GM19328 (cell line): ENCODE data around the gene C9orf78.

Experiments used
- ATAC-seq: cut with Tn5 transposase; IDR thresholded peaks from one replicate; pipeline ENCODE4 v1.9.1; 2021; ENCODE audit warnings: mild to moderate bottlenecking, moderate library complexity; ENCODE audit not compliant: unreplicated experiment

Gene C9orf78

GRCh38 chr9:129835128-129835859 lies at the start of gene C9orf78, which contains the start of gene USP20:
Gene C9orf78 (minus strand): TSS chr9:129835275. CDS start chr9:129835221, 54 bp downstream.
Gene USP20 (plus strand): TSS chr9:129835458. CDS start chr9:129852556, 17,098 bp downstream.
- peak; percentile 92 for ATAC-seq

- peak; percentile 36 for ATAC-seq
These were observed 49.3 kb upstream of the C9orf78 start for GRCh38 chr9:129884220-129885017.

DNA sequence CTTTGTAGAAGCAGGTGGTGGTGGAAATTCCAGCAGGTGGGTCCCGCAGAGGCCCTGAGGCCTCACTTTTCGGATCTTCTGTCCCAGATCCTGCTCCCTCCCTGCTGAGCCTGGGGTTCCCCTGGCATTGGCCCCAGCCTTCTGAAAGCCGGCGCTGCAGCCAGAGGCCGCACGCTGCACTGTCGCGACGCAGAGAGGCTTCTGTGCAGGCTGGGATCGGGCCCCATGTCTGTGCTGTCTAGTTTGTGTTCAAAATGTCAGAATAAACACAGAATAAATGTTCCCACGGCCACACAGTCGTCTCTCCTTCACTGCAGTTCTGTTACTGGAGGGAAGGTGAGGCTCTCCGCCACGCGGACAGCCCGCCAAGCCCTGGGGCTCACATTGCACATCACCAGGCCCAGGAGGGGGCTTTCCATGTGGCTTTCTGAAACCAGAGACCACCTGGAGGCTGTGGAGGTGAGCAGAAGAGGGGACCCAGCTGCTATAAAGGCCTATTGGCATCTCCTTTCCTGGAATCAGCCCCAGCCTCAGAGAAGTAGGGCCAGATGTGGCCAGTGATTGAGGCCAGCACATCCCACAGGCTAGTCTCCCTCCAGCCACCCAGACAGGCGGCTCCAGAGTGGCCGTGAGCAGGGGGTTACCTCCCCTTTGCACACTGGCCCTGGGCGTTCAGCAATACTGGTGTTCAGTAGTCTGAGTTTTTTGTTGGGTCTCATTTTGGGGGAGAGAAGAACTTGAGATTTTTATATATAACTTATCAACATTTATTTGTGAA lies 46.7 kb upstream of the C9orf78 start:
- no peak for ATAC-seq

GRCh38 chr9:129880654-129881546 lies 45.8 kb upstream of the C9orf78 start:
- ATAC-seq, result no peak

DNA sequence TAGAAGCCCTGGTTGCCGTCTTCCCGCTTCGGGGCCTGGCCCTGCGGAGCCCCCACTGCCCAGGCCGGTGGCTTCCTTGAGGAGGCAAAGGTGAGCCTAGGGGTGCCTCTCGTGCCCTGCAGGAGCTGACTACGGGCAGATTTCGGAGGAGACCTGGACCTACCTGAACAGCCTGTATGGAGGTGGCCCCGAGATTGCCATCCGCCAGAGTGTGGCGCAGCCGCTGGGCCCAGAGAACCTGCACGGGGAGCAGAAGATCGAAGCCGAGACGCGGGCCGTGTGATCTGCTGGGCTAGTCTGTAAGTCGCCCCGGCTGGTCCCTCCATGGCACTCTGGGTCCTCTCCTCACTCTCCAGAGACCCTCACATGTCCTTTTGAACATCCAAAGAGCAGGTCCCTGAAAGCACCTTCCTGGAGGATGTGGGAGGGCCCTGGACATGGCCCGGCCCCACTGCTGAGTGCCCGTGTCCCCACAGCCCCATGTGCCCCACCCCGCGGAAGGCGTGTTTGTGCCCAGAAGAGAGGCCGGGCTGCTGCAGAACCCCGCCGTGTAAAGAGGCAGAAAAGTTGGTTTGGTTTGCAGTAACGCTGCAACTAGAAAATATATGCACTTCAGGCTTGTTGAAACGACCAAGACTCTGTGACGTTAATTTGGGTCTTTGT lies 45.0 kb upstream of the C9orf78 start:
- ATAC-seq, result no peak

- no peak for ATAC-seq
These were observed 44.1 kb upstream of the C9orf78 start for GRCh38 chr9:129879103-129879699.

GRCh38 chr9:129878291-129878690 lies 43.2 kb upstream of the C9orf78 start:
- ATAC-seq, result no peak

DNA sequence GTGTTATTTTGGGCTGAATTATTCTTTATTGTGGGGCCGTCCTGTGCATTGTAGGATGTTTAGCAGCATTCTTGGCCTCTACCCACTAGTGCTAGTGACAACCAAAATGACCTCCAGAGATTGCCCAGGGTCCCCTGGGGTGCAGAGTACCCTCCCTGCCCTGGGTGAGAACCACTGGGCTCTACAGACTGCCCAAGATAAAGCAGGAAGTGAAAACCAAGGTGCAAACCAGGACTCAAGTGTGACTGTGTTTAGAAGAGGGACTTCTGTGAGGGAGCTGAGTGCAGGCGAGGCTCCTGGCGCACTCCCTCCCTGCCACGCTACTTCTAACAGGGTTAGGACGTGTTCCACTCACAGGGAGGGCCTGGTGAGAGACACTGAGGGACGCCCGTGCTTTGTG lies 41.7 kb upstream of the C9orf78 start:
- no peak for ATAC-seq

GRCh38 chr9:129875687-129876395 lies 40.8 kb upstream of the C9orf78 start:
- ATAC-seq, result no peak

GRCh38 chr9:129875181-129875611 lies 40.1 kb upstream of the C9orf78 start:
- no peak for ATAC-seq

GRCh38 chr9:129874261-129875101 lies 39.4 kb upstream of the C9orf78 start:
- ATAC-seq, result no peak

DNA sequence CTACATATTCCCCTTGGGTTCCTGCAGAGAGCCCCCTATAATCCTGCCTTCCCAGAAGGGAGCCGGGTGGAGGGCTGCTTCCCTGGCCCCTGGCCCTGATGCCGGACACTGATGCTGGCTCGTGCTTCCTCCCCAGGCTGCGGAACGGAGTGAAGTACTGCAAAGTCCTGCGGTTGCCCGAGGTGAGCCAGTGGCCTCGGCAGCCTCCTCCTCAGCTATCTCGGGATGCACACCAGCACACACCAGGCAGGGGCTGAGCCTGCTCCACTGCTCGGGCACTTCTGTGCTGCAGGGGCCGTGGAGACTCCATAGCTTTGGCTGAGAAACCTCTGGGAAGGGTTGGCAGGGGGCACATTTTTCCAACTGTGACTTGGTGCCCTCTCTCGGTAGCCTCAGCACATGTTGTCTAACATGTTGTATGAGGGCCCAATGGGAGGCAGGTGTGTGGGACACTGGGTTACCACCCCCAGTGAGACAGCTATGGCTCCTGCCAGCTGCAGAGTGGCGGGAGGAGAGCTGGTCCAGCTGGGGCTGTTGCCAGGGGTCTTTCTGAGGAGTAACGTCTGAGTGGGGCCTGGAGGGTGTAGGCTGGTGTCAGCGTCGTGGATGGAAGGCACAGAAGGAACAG lies 38.6 kb upstream of the C9orf78 start:
- ATAC-seq, result no peak

DNA sequence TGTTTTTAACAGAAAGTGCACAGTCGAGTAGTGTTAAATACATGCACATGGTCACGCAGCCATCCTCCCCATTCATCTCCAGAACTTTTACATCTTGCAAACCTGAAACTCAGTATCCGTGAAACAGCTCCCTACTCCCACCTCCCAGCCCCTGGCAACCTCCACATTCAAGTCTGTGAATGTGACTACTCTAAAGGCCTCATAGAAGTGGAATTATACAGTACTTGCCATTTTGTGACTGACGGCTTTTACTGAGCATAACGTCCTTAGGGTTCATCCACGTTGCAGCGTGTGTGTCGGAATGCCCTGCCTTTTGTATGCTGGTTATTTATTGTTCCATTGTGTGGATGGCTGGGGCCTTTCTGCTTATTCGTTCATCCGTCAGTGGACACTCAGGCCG lies 36.0 kb upstream of the C9orf78 start:
- ATAC-seq, result no peak

DNA sequence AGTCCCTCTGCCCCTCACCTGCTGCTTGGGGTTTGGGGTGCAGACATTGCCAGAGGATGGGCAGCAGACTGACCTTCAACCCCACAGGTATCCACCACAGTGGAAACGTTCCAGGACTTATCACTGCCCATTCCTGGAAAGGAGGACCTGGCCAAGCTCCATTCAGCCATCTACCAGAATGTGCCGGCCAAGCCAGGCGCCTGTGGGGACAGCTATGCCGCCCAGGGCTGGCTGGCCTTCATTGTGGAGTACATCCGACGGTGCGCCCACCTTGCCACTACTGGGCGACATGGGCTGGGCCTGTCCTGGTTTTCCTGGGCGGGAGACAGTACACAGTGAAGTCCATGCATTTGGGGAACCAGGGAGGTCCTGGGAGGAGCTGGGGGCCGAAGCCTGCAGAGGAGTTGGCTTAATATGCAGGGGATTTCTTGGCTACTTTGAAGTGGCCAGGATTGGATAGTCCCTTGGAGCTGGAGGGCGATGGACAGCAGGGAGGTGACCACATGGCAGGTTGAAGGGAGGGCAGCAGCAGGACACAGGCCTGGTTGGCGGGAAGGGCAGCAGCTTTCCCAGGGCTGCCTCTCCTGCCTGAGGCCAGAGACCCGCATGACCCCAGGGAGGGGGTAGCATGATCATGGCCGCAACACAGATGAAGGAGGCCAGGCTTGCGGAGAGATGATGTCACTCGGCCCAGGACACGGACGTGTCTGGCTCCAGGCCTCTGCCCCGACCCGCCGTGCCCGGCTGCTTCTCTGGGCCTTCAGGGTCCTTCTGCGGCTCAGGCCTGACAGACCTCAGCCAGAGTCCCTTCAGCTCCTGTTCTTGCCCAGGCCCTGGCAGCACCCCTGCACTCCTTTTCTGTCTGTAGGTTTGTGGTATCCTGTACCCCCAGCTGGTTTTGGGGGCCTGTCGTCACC lies 34.8 kb upstream of the C9orf78 start:
- ATAC-seq, result no peak

GRCh38 chr9:129868872-129869486 lies 33.9 kb upstream of the C9orf78 start:
- ATAC-seq, result no peak
